ENCODE data around the gene TBC1D14. TPM values are rescaled to one million over a fixed set of nuclear protein-coding genes. Genes with fewer than 3 reads are reported as not detected.
"Not testable (repeated sequence)": the region's sequence is repeated elsewhere in the genome, so short reads cannot be mapped to it uniquely, and the experiment has no call there.

TBC1D14 gene
- total RNA-seq, 2 experiments from 2014 or later, result 37.1 to 37.3 TPM

DNA sequence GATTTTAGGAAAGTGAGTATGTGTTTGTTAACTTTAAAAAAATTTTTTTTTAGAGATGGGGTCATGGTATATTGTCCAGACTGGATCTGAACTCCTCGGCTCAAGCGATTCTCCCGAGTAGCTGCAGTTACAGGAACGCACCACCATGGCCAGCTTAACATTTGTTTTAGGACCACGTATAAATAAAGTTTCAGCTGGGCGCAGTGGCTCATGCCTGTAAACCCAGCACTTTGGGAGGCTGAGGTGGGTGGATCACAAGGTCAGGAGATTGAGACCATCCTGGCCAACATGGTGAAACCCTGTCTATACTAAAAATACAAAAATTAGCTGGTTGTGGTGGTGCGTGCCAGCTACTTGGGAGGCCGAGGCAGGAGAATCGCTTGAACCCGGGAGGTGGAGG is 2.3 kb downstream of the TBC1D14 start:
- H3K27ac Mint-ChIP-seq; DNase-seq; POLR2A ChIA-PET; H3K36me3 Mint-ChIP-seq; intact Hi-C loops (cut with micrococcal nuclease); H3K9me3 Mint-ChIP-seq; H3K27me3 Mint-ChIP-seq: not testable (repeated sequence)
- Mint-ChIP-seq H3K4me3 (peak overlapping the region; percentile 20), H3K4me1 (ENCODE audit: low read depth) (peaks cover 74% of the 10 kb centered on the region)
- CTCF ChIA-PET, result interaction anchor here (0.8 to 1.3 kb wide), 6 partner anchors 12 to 157 kb away, joined by 3 to 5 read pairs (median 4); partner anchors contain the start of gene TADA2B

DNA sequence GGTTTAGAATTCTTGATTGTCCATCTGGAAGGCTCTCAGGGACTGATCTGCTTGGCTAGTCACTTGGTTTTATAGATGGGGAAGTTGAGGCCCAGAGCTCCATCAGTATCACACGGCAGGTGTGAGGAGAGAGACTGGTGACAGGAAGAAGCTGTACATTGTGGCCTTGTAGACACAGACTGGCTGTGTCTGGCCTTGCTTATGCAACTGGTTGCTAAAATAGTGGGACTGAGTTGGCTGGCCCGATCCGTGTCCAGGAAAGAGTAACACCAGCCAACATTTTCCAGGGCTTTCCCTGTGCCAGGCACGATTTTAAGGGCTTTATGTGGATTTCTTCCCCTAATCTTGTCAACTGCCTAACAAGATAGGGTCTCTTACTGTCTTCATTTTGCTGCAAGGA is 2.8 kb downstream of the TBC1D14 start:
- no peak overlapping the region for H3K4me3 Mint-ChIP-seq
- ChIA-PET POLR2A (no interaction called here), CTCF (interaction anchor here (0.8 to 1.4 kb wide), 7 partner anchors 13 to 157 kb away, joined by 3 to 5 read pairs (median 3); partner anchors contain the start of gene TADA2B)
- H3K27me3 Mint-ChIP-seq, result no peaks in the 10 kb centered on the region
- H3K36me3 Mint-ChIP-seq, result peaks cover 2% of the 10 kb centered on the region
- intact Hi-C loops (cut with micrococcal nuclease), result no loop called here
- H3K4me1 Mint-ChIP-seq (ENCODE audit: low read depth), result peaks cover 76% of the 10 kb centered on the region
- H3K9me3 Mint-ChIP-seq, result no peaks in the 10 kb centered on the region
- no peak for DNase-seq
- peak overlapping the region; percentile 32 for H3K27ac Mint-ChIP-seq

DNA sequence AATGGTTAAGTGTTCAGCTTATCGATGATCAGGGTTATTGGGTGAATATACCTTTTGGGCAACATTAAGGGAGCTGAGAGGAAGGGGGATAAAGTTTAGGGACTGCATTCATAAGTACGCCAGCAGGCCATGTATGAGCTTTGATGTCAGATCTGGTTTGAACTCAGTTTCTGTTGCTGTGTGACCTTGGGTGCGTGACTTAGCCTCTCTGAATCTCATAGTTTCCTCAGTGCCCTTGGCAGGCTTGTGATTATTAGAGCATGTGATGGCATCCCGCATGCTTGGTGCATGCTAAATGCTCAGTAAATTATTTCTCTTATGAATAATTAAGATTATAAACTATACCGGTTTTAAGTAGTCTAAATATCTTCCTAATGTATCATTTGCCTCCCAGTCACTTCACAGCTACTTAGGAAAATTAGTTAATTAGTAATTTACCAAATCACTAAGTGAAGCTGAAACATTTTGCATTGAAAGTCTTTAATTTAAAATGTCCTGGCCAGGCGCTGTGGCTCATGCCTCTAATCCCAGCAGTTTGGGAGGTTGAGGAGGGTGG is 3.8 kb downstream of the TBC1D14 start:
- Mint-ChIP-seq H3K4me1 (ENCODE audit: low read depth) (peaks cover 77% of the 10 kb centered on the region), H3K27ac (no peak overlapping the region), H3K4me3 (no peak overlapping the region), H3K36me3 (peaks cover 2% of the 10 kb centered on the region), H3K9me3 (no peaks in the 10 kb centered on the region), H3K27me3 (no peaks in the 10 kb centered on the region)
- CTCF ChIA-PET, result interaction anchor here (0.9 to 1.8 kb wide), 7 partner anchors 10 to 195 kb away, joined by 3 to 6 read pairs (median 4); no protein-coding TSS in a partner anchor
- POLR2A ChIA-PET, result interaction anchor here (1.4 kb wide), 1 partner anchor 14 kb away, joined by 5 read pairs; no protein-coding TSS in a partner anchor
- intact Hi-C loops (cut with micrococcal nuclease), result no loop called here
- no peak for DNase-seq

DNA sequence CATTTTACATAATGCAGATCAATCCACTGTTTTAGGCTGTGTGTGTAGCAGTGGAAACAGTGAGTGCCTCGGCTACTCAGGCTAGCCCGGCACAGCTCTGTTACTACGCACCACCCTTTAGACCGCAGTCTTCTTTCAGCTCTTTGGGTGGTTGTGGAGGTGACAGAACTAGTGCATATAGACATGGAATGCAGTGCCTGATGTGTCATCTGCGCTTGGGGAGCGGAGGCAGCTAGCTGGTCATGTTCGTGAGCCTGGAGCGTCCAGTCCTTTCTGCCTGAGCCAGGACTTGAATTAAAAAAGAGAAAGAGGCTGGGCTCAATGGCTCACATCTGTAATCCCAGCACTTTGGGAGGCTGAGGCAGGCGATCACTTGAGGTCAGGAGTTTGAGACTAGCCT is 4.8 kb downstream of the TBC1D14 start:
- peak overlapping the region; percentile 57 for H3K27ac Mint-ChIP-seq

DNA sequence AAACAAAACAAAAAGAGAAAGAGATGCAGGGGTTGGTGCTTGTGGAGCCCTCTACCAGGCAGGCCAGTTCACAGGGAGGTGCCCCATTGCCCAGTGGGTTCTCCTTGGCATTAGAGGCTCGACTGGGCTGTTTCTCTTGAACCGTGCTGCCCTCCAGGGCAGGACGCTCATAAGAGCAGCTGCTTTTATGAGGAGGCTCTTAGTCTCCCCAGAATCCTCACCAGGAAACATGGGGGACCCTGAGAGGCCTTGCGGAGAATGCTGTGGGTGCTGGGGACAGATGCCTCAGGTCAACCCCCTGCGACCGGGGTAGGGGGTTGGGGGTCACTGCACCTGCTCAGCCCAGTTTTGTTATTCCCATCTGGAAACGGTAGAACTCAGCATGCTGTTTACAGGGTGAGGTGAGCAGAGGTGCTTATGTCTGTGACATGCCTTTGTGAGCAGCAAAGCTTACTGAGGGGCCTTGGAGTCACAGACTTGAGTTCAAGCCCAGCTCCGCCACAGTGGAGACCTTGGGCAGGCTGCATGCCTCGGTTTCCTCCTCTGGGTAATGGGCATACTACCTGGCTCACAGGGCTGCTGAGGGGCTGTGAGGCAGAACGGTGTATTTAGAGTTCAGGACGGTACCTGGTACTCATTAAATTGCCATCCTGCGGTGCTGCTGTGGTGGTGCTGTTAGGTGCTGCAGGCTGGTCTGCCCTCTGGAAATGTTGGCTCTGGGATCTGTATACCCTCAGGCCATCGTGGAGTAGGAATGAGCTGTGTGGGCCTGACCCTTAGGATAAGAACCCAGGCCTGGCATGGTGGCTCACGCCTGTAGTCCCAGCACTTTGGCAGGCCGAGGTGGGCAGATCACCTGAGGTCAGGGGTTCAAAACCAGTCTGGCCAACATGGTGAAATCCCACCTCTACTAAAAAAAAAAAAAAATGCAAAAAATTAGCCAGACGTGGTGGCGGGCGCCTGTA is 5.7 kb downstream of the TBC1D14 start:
- DNase-seq, result no peak
- H3K27ac Mint-ChIP-seq, result peak overlapping the region; percentile 60
- H3K4me1 Mint-ChIP-seq (ENCODE audit: low read depth), result peaks cover 81% of the 10 kb centered on the region
- H3K4me3 Mint-ChIP-seq, result no peak overlapping the region
- ChIA-PET POLR2A (no interaction called here), CTCF (interaction anchor here (0.7 to 1.7 kb wide), 3 partner anchors 29 to 180 kb away, joined by 3 to 4 read pairs (median 3); no protein-coding TSS in a partner anchor)
- intact Hi-C loops (cut with micrococcal nuclease), result loop anchor here (1.0 to 2.0 kb wide), 2 partner anchors 27 to 71 kb away; no protein-coding TSS in a partner anchor
- H3K9me3 Mint-ChIP-seq, result no peaks in the 10 kb centered on the region
- peaks cover 2% of the 10 kb centered on the region for H3K36me3 Mint-ChIP-seq
- H3K27me3 Mint-ChIP-seq, result no peaks in the 10 kb centered on the region

More for the DNA sequence above, 4.8 kb downstream of the TBC1D14 start:
- Mint-ChIP-seq H3K9me3 (no peaks in the 10 kb centered on the region), H3K4me3 (no peak overlapping the region), H3K36me3 (peaks cover 2% of the 10 kb centered on the region), H3K4me1 (ENCODE audit: low read depth) (peaks cover 78% of the 10 kb centered on the region), H3K27me3 (no peaks in the 10 kb centered on the region)
- DNase-seq, result no peak
- intact Hi-C loops (cut with micrococcal nuclease), result no loop called here
- CTCF ChIA-PET, result interaction anchor here (1.2 to 1.8 kb wide), 4 partner anchors 30 to 130 kb away, joined by 4 to 6 read pairs (median 4); no protein-coding TSS in a partner anchor
- POLR2A ChIA-PET, result interaction anchor here (1.4 kb wide), 1 partner anchor 13 kb away, joined by 5 read pairs; no protein-coding TSS in a partner anchor

DNA sequence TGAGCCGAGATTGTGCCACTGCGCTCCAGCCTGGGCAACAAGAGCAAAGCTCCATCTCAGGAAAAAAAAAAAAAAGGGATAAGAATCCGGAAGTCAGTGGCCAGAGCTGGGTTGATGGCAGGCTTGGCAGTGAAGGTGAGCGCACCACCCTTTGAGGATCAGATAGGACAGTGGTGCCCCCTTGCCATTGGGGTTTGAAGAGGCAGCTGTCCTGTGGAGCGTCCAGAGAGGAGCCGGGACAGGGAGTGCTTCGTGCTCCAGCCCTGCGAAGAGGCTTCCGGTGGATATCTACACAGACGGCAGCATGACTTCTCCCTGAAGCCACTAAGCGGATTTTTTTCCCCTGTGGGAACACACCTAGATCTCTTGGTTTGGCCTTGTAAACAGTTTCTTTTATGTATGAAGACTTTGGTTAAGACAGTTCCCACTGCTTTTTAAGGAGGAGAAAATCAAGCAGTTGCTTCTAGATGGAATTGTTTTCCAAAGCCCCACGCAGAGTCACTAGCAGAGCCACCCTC is 6.5 kb downstream of the TBC1D14 start:
- H3K27ac Mint-ChIP-seq, result peak overlapping the region; percentile 91

DNA sequence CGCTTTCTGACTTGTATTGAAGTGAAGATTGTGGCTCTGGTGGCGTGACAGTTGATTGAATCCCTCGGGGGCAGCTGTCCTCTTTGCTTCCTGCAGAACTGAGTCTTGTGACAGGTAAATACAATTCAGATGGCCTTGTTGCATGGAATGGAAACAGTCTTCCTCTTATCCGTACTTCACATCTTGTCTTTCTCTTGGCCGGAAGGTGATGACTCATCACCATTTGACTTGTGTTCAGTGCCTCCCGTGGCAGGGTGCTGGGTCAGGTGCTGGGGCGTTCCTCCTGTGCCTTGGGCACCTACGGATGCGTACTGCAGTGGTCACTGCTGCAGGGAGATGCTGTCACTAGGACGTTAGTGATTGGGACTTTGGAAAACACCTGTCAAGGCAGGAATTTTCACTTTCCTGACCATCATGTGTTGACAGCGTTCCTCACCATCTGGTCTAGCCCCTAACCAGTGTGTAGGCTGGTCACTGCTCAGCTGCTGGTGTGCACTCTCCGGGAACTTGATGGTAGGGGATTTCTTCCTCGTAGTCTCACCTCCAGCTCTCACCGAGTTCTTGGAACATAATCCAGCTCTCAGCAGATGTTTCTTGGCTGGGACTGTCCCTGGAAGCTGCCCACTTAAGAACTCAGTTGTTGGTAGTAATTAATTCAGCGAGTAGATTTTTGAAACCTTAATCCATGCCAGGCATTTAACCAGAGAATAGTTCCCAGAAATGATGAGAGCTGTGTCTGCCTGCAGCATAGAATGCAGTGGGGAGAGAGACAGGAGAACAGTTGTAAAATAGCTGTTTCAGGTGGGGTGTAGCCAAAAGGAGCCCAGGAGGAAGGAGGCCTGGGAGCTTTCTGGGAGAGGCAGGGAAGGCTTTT is 7.2 kb downstream of the TBC1D14 start:
- intact Hi-C loops (cut with micrococcal nuclease), result loop anchor here (1.0 to 2.0 kb wide), 3 partner anchors 9 to 70 kb away; no protein-coding TSS in a partner anchor
- H3K27ac Mint-ChIP-seq, result peak overlapping the region; percentile 91
- H3K27me3 Mint-ChIP-seq, result no peaks in the 10 kb centered on the region
- peaks cover 2% of the 10 kb centered on the region for H3K36me3 Mint-ChIP-seq
- peak; percentile 85 for DNase-seq
- H3K4me3 Mint-ChIP-seq, result peak overlapping the region; percentile 48
- ChIA-PET CTCF (interaction anchor here (0.6 to 2.4 kb wide), 13 partner anchors 8 to 126 kb away, joined by 3 to 14 read pairs (median 5); partner anchors contain the start of gene TADA2B), POLR2A (interaction anchor here (0.7 to 1.5 kb wide), 3 partner anchors 10 to 21 kb away, joined by 3 to 11 read pairs (median 3); no protein-coding TSS in a partner anchor)
- H3K9me3 Mint-ChIP-seq, result no peaks in the 10 kb centered on the region
- peaks cover 74% of the 10 kb centered on the region for H3K4me1 Mint-ChIP-seq (ENCODE audit: low read depth)

More for the DNA sequence above, 6.5 kb downstream of the TBC1D14 start:
- ChIA-PET POLR2A (interaction anchor here (1.5 kb wide), 1 partner anchor 11 kb away, joined by 11 read pairs; no protein-coding TSS in a partner anchor), CTCF (interaction anchor here (0.7 to 2.4 kb wide), 8 partner anchors 10 to 180 kb away, joined by 3 to 14 read pairs (median 5); no protein-coding TSS in a partner anchor)
- peaks cover 2% of the 10 kb centered on the region for H3K36me3 Mint-ChIP-seq
- intact Hi-C loops (cut with micrococcal nuclease), result loop anchor here (1.0 to 2.0 kb wide), 2 partner anchors 26 to 71 kb away; no protein-coding TSS in a partner anchor
- no peaks in the 10 kb centered on the region for H3K9me3 Mint-ChIP-seq
- H3K27me3 Mint-ChIP-seq, result no peaks in the 10 kb centered on the region
- peaks cover 79% of the 10 kb centered on the region for H3K4me1 Mint-ChIP-seq (ENCODE audit: low read depth)
- DNase-seq, result no peak
- peak overlapping the region; percentile 48 for H3K4me3 Mint-ChIP-seq

DNA sequence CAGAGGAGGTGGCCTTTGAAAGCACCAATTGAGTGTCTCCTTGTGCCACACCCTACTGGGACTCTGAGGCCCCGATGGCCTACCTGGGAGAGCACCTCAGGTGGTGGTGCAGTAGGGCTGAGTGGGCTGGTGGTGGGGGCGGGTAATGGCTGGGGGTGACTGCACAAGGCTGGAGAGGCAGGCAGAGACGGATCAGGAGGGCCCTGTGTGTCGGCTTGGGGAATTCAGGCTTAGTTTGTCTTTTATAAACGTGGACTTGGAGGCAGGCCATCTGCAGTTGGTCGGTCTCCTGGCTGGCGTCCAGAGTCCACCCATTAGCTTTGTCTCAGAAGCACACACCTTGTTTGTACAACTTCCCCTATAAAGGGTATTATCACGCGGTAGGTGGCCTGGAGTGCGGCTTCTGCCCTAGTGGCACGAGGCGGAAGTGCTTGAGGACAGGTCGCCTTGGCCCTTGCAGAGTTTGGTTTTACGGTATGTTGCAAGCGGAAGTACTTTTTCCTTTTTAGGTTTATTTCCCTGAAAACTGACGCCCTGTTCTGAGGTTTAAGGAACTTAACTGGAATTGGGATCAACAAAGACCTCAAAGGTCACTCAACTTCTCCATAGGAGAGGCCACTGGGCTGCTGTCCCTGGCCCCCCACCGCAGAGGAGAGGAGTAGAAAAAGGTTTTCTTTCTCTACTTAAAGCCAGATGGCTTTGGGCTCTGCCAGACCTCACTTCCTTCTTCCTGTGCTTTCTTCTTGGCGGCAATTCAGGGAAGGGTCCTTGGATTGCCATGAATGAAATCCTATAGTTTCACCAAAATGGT is 8.0 kb downstream of the TBC1D14 start:
- peak; percentile 62 for DNase-seq
- Mint-ChIP-seq H3K36me3 (no peaks in the 10 kb centered on the region), H3K27me3 (no peaks in the 10 kb centered on the region), H3K4me1 (ENCODE audit: low read depth) (peaks cover 77% of the 10 kb centered on the region), H3K9me3 (no peaks in the 10 kb centered on the region), H3K27ac (peak overlapping the region; percentile 91), H3K4me3 (peak overlapping the region; percentile 48)
- POLR2A ChIA-PET, result interaction anchor here (0.7 to 1.5 kb wide), 3 partner anchors 9 to 20 kb away, joined by 3 to 11 read pairs (median 3); no protein-coding TSS in a partner anchor
- CTCF ChIA-PET, result interaction anchor here (0.6 to 2.4 kb wide), 12 partner anchors 9 to 125 kb away, joined by 3 to 14 read pairs (median 5); partner anchors contain the start of gene TADA2B
- intact Hi-C loops (cut with micrococcal nuclease), result loop anchor here (1.0 to 2.0 kb wide), 2 partner anchors 9 to 69 kb away; no protein-coding TSS in a partner anchor

DNA sequence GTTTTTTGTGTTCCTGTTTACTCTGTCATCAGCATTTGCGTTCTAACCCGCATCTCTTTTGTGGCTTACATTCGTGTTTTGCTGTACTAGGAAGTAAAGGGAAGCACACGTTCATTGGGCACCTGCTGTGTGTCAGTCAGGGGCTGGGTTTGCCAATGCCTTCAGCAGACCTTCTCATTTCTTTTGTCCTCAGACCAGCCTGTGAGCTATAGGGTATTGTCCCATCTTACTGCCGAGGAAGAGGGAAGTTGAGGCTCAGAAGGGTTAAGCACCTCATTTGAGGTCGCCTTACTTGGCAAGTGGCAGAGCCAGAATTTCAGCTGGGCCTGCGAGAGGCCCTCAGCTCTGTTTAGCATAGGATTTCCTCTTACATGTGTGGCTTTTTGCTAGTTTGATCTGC is 8.7 kb downstream of the TBC1D14 start:
- no peaks in the 10 kb centered on the region for H3K9me3 Mint-ChIP-seq
- no peaks in the 10 kb centered on the region for H3K27me3 Mint-ChIP-seq
- CTCF ChIA-PET, result interaction anchor here (1.0 to 2.4 kb wide), 2 partner anchors 9 to 152 kb away, joined by 3 to 14 read pairs; no protein-coding TSS in a partner anchor
- H3K4me1 Mint-ChIP-seq (ENCODE audit: low read depth), result peaks cover 74% of the 10 kb centered on the region
- POLR2A ChIA-PET, result no interaction called here
- no peak for DNase-seq
- intact Hi-C loops (cut with micrococcal nuclease), result no loop called here
- peak overlapping the region; percentile 91 for H3K27ac Mint-ChIP-seq
- peak overlapping the region; percentile 48 for H3K4me3 Mint-ChIP-seq
- peaks cover 4% of the 10 kb centered on the region for H3K36me3 Mint-ChIP-seq

DNA sequence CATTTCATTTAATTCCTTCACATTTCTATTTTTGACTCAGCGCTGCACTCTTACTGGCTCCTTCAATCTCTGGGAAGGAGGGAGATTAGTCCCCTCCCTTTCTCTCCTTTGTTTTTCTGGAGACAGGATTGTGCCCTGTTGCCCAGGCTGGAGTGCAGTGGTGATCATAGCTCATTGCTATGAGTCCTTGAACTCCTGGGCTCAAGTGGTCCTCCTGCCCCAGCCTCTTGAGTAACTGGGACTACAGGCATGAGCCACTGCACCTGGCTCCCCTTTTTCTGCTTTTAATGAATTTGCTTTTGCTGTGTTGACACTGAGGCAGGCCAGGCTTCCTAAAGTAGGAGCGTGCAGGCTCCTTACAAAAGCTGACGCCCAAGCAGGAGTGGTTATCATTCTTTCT is 10.5 kb downstream of the TBC1D14 start:
- H3K4me1 Mint-ChIP-seq (ENCODE audit: low read depth), result peaks cover 64% of the 10 kb centered on the region
- H3K36me3 Mint-ChIP-seq, result peaks cover 21% of the 10 kb centered on the region
- ChIA-PET POLR2A (interaction anchor here (1.2 kb wide), 1 partner anchor 9 kb away, joined by 3 read pairs; no protein-coding TSS in a partner anchor), CTCF (no interaction called here)
- no peaks in the 10 kb centered on the region for H3K9me3 Mint-ChIP-seq
- H3K27me3 Mint-ChIP-seq, result no peaks in the 10 kb centered on the region
- H3K4me3 Mint-ChIP-seq, result no peak overlapping the region
- intact Hi-C loops (cut with micrococcal nuclease), result no loop called here
- H3K27ac Mint-ChIP-seq, result peak overlapping the region; percentile 44
- DNase-seq, result no peak

Measured in activated CD4-positive, alpha-beta memory T cell treated with anti-CD3 and anti-CD28 coated beads for 36 hours (primary cell).